GM13976 (cell line): ENCODE data around the gene IFT27.

Source experiments
- DNase-seq: peaks from one replicate; pipeline ENCODE4 v3.0.0; 2012; ENCODE audit warnings: low spot score
- CTCF ChIP-seq: IDR thresholded peaks from 2 replicates; pipeline ENCODE4 v1.5.1; 2012; ENCODE audit warnings: borderline replicate concordance, mild to moderate bottlenecking; ENCODE audit not compliant: insufficient read depth; ENCODE audit errors: extremely low read depth, missing control alignments, control extremely low read depth
- in situ Hi-C: fragments of 300-500 bp; cut with MboI; formaldehyde crosslinking; loops from one replicate; pipeline ENCODE4 v1.12.0; 2022; ENCODE audit warnings: low sequenced_read_pairs, mixed read lengths, inconsistent platforms; ENCODE audit not compliant: unreplicated experiment

The IFT27 gene

DNA sequence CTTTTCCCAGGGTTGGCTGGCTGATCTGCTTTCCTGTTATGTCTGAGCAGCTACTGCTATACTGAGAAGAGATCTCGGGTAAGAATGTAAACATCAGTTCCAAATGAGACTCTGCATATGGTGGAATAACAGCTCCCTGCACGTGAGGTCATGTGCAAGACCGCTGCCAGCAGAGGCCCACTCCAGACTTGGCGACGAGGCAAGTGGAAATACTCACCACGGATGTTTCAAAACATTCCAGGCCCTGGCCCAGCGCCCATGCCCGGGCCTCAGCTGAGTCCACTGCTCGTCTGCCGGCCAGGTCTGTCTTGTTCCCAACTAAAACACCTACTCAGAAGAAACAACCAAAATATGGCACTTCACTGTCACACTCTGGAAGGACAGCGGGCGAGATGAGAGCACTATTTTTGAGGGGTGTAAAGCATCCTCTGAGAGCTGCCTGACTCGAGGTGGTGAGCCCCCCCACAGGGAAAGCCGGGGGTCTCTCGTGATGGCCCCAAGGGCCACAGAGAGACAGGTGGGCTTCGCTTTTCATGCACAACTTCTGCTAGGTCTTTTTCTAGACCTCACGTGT lies 13.1 kb downstream of the IFT27 start:
- no peak for TF ChIP-seq CTCF
- in situ Hi-C loops: no loop called here
- no peak for DNase-seq

DNA sequence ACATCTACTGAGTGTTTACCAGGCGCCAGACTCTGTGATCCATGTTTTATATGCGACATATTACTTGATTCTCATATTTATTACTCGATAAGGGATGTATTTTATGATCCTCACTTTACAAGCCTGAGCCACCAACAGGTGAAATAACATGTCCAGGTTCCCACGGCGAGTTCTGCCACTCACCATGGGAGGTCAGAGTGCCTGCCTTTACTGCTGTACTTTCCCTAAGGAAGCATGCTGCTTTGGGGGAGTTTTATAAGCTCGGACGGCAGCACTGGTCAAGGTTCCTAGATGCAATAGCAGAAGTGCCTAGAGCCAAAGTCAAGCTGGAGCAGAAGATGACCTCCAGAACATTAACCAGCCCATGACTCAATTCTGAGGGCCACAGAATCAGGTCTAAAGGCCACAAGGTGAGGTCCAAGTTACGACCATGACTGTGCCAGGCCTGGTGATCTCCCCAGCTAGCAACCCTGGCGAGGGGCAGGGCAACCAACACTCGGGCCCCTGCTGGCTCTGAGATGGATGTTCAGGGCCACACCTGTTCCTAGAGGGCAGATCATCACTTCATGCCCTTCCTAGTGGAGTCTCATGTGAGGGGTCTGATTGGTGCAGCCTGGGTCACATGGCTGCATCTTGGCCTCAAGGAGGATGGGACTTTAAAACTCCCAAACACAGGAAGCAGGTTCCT lies 14.2 kb downstream of the IFT27 start:
- no peak for DNase-seq
- in situ Hi-C loops: no loop called here
- no peak for TF ChIP-seq CTCF

DNA sequence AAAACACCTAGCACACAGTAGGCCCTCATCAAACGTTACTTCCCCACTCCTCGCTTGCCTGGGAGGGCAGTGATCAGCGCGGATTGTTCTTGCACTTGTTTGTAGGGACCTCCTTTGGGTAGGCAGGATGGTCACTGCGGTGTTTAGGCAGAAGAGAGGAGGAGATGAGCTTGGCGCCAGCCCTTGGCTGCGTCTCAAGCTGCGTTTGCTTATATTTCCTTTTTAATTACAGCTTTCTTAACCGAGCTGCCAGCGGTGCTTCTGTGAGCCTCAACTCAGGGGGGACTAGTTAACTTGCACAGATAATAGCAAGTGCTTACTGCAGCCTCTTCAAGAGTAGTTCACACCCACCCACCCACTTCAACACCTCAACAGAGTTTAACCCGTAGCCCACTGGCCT lies 15.1 kb downstream of the IFT27 start:
- in situ Hi-C loops: no loop called here
- no peak for TF ChIP-seq CTCF
- no peak for DNase-seq

DNA sequence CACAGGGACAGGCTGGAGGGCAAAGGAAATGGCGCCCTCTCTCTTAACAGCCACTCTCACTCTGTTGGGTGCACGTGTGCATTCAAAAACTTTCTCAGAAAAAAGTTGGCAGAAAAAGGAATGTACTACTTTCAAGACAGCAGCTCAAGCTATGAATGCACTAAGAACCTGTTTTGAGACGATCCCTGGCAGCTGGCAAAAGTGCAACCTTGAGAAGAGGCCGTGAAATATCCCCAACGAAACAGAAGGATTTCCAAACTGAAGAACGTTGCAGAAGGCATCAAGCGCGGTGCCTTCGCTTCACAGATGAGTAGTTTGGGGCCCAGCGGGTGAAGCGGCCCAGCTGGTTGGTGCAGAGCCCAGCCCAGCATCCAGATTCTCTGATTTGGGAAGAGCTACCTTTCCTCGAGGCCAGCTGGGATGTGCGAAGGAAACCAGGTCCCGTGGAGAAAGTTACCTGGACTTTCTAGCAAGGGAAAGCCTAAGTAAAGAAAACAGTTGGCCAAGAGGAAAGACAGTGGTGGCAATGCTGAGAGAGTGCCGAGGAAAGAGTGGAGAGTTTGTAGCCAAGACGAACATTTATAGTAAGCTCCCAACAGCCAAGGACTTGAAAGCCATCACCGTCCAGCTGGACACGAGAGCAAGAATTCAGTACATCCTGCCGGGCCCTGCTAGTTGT lies 16.3 kb downstream of the IFT27 start:
- DNase-seq: no peak
- no peak for TF ChIP-seq CTCF
- in situ Hi-C loops: no loop called here

DNA sequence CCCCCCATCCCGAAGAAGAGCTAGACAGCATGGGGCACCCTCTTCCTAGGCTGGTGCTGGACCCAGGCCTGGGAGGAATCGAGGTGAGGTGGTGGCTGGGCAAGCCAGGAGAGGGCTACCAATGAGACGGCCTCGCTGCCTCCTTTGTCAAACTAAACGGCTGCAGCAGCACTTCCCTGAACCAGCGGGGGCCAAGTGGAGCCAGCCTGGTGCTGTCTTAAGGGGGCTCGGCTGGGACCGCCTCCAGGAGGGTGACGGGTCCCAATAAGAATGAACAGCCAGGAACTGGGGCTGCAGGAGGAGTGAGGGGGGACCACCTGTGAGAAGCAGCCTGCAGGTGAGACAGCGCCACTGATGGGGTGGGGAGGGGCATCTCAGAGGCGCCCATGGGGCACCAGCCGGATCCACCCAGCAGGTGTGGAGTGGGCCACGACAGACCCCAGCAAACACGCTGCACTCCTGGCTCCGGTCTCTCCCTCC lies 17.1 kb downstream of the IFT27 start:
- DNase-seq: no peak
- in situ Hi-C loops: no loop called here
- TF ChIP-seq CTCF: no peak

- TF ChIP-seq CTCF: peak; percentile 87
- DNase-seq: peak; percentile 86
- in situ Hi-C loops: no loop called here
Observed at GRCh38 chr22:36757668-36758211, 18.2 kb downstream of the IFT27 start.
